Ecto neural progenitor cell (in vitro differentiated cells): ENCODE results near the gene MNAT1.
"Not testable (repeated sequence)": the region's sequence is repeated elsewhere in the genome, so short reads cannot be mapped to it uniquely, and the experiment has no call there.

Experiments used
- DNase-seq: peaks from one replicate; pipeline ENCODE4 v3.0.0-alpha.2; 2018; ENCODE audit warnings: low spot score

Gene MNAT1

DNA sequence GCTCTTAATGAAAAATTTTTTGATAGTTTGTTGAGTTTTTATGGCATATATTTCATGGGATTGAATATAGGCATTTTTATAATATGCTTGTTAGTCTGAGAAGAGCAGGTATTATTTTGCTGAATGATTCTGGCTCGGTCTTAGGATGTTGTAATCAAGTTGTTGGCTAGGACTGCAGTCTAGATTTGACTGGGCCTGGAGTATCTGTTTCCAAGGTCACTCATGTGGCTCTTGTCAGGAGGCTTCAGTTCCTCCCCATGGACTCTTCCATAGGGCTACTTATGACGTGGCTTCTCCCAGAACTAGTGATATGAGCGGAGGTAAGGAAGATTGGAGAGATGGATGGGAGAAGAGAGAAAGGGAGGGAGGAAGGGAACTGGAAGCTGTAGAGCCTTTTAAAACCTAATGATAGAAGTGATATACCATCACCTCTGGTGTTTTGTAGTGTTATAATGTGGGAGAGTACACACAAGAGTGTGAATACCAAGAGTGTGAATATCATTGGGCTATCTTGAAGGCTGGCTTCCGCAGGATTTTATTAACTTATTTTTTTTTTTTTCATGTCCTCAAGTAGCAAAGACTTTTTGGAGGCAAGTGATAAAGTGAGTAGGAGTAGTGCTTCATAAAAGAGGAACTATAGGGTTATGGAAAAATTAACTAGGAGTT lies 4.4 kb downstream of the MNAT1 start:
- DNase-seq = no peak

DNA sequence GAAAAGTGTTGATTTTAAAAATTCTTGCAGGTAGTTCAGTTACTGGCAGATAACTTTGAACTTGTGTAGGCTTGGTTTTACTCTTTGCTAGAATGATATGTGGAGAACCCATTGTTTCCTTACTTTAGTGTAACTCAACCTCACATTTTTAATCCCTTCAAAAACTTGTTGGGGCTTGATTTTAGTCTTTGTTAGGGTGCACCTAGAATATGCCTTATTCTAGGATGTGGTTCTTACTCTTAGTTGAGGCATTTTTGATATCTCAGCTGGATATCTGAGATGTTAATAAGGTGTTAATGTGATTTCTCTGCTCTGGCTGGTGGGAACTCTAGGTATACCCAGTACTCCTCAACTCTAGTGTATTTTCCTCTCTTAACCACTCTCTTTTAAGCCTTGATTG lies 10.0 kb downstream of the MNAT1 start:
- no peak for DNase-seq

DNA sequence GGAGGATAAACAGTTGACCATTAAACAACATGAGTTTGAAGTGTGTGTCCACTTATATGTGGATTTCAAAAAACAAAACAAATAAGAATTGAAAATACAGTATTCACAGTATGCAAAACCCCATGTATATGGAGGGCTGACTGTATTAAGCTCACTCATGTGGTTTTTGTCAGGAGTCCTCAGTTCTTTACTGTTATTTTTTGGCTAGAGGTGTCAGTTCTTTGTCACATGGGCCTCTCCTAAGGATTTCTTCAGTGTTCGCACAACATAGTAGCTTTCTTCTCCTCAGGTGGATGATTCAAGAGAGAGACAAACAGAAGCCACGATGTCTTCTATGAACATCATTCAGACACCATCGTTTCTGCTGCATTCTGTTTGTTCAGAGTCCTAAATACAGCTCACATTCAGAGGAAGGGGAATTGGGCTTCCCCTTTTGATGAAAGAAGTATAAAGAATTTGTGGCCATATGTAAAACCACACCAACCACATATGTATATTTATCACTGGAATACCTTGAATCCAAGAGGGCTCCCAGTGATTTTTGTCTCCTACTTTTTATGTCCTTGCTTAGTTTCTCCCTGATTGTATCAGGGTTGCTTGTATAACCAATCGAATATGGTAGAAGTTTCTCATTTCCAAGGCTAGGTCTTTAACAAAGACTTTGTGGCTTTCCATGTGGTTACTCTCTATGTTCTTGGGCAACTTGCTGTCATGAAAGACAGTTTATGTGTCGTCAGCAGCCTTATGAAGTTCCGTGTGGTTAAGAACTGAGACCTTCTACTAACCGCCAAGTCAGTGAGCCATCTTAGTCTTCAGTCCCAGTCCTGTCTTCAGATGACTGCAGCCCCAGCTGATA lies 18.9 kb downstream of the MNAT1 start:
- no peak for DNase-seq

DNA sequence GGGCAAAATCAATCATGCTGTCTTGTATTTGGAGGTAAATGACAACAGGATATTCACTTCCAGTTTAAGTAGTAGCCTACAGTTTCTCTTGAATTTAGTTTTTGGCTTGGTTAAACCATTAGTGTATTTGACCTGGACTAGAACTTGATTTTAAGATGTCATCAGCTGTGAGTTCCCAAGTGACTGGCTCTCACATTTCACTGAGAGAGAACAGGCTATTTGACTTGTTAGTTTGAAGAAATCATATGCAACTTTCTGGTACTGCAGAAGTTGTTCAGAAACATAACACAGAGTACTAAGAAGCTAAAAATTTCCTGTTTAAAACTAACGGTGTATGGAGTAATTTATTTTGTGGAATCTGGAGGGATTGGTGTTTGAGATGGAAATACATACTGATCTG lies 22.3 kb downstream of the MNAT1 start:
- no peak for DNase-seq

DNA sequence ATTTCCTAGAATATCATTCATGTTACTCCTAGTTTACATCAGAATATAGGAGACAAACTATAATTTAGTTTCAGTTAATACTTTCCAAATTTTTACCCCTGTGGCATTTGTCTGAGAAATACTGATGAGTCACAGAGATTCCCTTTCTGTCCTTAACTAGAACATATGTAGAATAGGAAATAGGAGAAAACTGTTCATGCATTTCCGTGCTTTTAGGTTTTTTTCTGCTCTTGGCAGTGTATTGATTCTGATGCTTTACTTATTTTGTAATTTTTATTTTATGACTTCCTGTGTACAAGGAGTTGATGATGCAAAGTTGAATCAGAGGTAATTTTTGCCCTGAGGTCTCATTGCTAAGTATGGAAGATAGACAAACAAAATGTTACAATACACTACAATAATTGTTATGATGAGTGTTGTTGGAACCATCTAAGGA lies 23.0 kb downstream of the MNAT1 start:
- no peak for DNase-seq

DNA sequence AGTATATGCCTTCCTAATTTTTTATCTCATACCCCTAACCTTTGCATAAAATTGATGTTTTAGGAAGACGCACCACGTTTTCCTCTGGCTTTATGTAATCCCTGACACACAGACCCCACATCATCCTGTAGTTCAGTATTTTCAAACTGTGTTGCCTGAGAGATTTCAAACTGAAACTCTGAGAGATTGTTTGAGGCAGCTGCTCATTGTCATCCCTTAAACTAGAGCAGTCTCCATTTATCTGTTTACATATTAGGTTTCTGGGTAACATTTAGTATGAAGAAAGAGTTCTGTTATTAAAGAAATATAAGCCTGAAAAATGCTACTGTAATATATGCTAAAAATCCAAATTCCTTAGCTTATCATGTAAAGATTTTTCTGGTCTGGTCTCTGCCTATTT lies 24.3 kb downstream of the MNAT1 start:
- no peak for DNase-seq

DNA sequence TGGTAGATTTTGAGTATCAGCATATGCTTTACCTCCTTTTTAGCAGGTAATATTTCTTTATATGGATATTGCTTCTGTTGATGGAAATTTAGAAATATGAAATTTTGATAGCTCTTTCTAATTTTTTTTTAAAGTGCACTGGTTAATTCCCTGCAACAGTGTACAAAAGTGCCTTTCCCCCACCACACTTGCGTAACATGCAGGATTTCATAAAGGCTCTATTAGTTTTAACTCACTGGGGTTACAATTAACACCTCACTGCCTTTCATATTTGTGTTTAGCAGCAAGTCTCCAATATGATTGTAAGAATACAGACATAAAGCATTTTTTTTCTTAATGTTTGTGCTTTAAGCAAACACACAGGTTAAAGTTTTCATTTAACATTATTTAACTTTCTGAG lies 25.6 kb downstream of the MNAT1 start:
- DNase-seq = no peak

DNA sequence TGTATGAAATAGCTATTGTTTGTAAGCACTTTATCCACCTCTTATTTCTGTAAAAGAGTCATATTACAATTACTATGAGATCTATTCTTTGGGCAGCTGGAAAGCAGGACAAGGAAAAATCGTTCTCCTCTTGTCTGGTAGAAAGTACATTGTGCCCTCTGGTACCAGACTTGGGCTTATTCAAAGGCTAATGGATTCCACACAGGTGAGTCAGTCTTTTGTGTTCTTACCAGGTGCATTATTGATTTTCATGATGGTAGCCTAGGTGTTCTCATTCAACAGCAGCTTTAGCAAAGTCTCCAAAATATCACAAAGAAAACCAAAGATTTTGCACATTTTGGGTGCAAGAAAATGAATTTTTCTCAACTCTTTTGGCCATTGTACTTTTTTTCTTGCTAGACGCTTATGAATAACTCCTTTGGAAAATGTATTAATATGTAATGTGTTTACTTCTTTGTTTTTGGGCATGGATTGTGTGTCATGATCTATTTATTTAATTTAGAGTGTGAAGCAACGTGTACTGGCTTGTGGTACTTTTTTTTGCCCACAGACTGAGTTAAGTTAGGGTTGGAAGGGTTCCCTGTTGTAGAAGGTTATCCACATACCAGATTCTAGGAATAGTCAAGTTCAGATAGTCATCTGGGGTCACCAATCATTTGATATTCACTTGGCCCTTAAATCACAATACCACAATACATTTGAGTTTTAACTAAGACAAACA lies 26.2 kb downstream of the MNAT1 start:
- DNase-seq = no peak

DNA sequence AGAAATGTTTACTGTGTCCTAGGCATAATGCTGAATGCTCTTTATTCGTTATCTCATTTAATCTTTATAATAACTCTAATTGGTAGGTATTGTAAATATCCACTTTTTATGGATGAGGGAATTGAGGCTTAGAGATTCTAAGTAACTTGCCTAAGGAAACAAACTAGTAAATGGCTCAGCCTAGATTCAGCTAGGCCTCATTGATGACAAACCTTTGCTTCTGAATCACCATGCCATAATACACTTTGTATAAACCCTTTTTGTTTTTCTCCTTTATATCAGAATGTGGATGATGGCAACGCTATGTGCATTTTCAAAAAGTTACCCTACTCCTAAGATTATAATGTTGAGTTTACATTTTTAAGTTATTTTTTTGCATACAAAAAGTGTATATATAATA lies 34.0 kb downstream of the MNAT1 start:
- DNase-seq = no peak

DNA sequence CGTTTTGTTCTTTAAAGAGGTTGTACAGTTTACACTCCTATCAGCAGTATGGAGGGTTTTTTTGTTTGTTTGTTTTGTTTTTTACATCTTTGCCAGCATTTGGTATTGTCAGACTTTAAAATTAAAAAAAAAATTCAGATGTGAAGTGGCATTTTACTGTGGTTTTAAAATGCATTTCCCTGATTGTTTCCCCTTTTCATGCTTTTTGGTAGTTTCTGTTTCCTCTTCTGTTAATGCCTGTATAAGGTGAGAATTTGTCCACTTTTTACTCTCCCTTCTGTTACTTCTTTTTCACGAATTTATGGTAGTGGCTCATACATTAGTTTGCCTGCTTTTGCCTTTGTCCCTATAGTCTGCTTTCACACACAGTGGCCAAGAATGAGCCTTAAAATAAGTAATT lies 36.6 kb downstream of the MNAT1 start:
- no peak for DNase-seq

DNA sequence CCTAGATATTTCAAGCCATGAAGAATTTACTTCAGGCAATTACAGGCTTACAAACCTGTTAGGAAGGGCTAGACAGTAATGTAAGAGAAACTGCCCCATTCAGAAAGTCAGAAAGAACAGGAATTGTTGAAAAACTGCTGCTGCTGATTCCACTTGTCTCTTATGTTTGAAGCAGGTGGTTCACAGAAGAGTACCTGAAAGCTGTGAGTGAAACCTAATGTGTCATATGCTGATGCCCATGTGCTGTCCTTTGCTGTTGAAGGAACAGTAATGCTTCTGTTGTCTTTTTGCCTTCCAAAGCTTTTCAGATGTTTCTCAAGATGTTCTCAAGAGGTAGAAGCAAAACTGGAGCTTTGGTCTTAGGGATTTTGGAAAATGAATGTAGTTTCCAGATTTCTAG lies 39.0 kb downstream of the MNAT1 start:
- no peak for DNase-seq

DNA sequence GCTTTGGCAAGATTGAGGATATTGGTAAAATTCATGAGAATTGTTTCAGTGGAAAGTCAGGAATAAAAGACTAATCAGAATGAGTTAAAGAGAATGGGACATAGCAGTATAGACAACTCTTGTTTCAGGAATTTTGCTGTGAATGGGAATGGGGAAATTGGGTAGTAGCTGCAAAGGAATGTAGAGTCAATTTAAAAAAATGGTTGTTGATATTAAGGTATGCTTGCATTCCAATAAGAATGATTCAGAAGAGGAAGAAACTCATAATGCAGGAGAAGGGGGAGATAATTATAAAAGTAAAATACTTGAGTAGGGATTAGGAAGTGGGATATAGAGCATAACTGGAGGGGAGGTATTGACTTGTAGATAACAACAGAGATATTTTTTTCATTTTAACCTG lies 40.7 kb downstream of the MNAT1 start:
- no peak for DNase-seq

DNA sequence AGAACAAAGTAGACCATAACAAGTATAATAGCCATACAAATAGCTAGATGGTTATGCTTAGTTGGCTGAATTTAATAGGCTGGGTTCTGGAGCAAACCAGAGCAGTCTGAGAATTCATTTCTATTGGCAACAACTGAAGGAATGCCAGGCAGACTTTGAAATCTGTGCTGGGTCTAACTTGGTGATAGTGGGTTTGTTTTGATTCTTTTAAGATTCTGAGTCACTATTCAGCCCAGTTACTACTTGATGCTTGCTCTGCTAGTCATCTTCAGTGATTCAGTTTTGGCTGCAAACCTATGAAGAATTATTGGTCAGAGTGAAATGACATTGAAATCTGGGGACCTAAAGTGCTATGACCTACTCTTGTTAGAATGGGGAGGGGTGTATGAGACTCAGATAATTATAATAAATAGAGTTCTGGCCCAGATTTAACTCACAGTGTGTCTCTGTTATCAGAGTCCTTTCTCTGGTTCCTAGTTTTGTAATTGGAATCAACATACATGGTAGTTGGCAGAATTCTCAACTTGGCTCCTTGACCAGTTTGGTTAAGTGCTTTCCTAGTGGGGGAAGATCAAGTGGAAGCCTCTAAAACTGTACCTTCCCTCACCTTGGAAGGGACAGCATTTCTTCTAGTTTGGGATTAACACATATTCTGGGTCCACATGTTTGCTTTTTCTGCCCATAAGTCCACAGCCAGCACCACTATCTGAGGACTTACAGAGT lies 43.5 kb downstream of the MNAT1 start:
- DNase-seq = no peak

DNA sequence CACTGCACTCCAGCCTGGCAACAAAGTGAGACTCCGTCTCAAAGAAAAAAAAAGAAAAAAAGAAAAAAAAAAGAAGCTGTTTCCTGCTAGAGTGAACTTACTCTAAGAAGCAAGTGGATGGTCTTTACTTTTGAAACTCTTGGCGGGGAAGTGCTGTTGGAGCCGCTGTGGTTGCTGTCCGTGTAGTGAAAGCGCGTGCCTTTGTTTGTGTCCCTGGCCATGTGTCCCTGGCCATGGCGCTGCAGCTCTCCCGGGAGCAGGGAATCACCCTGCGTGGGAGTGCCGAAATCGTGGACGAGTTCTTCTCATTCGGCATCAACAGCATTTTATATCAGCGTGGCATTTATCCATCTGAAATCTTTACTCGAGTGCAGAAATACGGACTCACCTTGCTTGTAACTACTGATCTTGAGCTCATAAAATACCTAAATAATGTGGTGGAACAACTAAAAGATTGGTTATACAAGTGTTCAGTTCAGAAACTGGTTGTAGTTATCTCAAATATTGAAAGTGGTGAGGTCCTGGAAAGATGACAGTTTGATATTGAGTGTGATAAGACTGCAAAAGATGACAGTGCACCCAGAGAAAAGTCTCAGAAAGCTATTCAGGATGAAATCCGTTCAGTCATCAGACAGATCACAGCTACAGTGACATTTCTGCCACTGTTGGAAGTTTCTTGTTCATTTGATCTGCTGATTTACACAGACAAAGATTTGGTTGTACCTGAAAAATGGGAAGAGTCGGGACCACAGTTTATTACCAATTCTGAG lies 45.4 kb downstream of the MNAT1 start:
- DNase-seq = not testable (repeated sequence)

DNA sequence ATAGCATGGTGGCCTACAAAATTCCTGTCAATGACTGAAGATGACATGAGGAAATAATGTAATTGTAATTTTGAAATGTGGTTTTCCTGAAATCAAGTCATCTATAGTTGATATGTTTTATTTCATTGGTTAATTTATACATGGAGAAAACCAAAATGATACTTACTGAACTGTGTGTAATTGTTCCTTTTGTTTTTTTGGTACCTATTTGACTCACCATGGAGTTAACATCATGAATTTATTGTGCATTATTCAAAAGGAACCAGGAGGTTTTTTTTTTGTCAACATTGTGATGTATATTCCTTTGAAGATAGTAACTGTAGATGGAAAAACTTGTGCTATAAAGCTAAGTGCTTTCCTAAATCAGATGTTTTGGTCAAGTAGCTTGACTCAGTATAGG lies 46.0 kb downstream of the MNAT1 start:
- not testable (repeated sequence) for DNase-seq

DNA sequence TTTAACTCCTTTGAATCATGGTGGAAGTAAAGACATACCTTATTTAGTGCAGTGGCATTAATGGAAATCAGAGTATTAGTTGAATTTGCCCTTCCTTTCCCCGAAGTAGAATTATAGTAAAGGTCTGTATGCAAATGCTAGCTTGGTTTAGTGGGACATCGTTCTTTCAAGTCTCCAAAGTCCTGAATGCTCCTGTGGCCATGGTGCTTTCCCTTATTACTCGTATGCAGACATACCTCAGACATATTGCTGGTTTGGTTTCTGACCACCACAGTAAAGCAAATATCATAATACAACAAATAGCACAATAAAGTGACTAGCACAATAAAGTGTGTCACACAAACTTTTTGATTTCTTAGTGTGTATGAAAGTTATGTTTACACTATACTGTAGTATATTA lies 52.3 kb downstream of the MNAT1 start:
- no peak for DNase-seq

DNA sequence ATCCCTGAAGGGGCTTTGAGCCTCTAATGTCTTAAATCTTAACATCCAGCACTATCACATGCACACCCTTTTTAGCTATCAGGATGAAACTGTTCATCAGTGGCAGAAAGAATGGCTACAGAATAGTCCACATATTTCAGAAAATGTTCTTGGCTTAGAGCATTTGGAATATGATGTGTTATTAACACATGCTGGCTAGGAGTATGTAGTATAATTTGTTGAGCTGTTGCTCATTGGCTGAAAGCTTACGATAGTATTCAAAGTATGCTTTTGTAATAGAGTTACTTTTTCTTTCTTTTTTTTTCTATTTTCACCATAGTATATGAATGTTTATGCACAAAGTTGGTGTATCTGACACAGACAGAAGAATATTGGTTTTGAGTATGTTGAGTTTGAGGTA lies 55.1 kb downstream of the MNAT1 start:
- DNase-seq = no peak

DNA sequence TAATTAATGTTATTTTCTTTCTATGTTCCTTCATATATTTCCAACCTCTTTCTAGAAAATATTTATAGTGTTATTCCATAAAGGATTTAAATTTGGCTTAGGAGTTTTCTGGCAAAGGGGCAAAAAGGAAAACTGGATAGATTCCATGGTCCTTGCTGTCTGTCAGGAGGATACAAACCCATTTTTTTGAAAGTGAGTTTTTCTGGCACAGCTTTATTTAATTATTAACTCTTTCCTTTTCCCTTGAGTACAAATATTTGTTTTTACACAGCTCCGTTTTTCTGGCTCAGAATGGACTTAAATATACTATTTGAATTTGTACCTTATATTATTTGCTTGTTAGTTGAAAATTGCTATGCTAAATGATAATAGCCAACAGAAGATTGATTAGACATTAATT lies 56.3 kb downstream of the MNAT1 start:
- DNase-seq = no peak

DNA sequence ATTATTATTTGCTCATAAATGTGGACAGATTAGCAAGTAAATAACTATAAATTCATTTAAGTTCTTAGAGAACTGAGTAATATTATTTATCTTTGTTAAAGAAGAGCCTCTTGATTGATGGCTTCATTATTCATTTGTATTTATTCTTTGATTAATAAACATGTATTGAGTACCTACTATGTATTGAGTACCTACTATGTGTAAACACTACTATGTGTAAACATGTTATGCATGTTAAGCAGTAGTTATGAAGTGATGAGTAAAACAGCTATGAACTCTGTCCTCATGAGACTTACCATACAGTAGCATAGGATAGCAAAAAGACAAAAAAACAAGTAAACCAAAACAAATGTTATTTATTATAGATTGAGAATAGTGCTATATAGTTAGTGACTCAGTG lies 61.9 kb downstream of the MNAT1 start:
- DNase-seq = no peak

DNA sequence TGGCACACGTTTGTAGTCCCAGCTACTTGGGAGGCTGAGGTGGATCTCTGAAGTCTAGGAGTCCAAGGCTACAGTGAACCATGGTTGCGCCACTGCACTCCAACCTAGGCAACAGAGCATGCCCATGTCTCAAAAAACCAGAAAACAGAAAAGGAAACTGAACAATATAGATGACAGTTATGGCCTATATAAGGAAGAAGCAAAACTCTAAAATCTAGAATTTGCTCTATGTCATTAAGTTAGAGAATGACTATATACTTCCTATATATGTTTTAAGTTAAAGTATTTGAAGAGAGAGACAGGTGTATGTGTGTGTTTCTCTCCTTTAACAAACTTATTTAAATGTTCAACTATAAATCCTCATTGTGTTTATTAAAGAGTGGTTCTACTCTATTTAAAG lies 65.8 kb downstream of the MNAT1 start:
- no peak for DNase-seq

DNA sequence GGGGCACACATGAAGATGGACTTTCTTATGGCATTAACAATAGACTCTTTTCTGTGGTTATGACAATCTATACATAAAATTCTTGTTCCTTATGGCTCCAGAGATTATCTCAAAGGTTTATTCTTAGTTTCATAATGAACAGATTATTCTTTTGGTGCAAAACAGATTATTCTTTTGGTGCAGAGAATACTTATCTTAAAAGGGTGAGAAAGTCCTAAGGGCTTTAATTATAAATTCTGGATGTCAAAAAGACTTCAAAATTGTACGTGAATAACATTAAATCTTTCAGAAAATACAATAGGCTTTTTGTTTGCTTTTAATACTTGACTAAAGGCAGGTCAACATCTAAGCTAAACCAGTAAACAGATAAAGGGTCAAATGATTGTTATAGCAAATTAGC lies 69.3 kb downstream of the MNAT1 start:
- no peak for DNase-seq
